ENCODE results near the gene TRAIP.

DNA sequence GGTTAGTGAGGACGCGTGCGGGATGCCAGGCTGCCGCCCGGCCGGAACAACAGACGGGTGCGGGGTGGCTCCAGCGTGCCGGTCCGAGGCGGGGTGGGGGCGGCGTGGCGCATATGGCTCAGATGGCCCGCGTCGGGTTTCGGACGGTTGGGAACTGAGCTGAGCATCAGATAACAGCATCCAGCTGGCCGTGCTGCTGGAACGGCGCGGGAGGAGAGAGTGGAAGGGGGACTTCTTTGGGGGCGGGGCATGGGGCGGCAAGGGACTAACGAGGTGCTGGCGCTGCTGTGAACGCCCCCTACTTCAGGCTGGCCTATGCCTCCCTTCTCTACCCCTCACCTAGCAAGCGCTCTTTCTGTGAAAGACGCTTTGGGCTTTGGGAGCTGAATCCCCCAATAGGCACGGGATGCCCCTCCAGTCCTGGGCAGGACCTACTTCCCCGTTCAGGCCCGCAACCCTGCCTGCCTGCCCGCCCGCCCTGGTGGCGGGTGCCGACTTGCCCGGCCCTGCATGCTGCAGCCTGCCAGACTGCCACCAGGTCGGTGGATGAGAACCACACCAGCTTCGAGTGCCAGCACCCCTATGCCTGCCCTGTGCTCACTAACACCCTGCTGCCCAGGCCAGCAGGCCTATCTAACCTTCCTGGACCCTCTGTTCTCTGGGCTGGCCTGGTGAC is 52.8 kb downstream of the TRAIP start:
- TF ChIP-seq, protein P1, sequence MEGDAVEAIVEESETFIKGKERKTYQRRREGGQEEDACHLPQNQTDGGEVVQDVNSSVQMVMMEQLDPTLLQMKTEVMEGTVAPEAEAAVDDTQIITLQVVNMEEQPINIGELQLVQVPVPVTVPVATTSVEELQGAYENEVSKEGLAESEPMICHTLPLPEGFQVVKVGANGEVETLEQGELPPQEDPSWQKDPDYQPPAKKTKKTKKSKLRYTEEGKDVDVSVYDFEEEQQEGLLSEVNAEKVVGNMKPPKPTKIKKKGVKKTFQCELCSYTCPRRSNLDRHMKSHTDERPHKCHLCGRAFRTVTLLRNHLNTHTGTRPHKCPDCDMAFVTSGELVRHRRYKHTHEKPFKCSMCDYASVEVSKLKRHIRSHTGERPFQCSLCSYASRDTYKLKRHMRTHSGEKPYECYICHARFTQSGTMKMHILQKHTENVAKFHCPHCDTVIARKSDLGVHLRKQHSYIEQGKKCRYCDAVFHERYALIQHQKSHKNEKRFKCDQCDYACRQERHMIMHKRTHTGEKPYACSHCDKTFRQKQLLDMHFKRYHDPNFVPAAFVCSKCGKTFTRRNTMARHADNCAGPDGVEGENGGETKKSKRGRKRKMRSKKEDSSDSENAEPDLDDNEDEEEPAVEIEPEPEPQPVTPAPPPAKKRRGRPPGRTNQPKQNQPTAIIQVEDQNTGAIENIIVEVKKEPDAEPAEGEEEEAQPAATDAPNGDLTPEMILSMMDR (IDR thresholded peaks at IDR 0.05): peak in 3 of 6 experiments; percentile 13 to 23 (median 20)
- no peak for TF ChIP-seq POLR2A (IDR thresholded peaks at IDR 0.05)
